ENCODE measurements around the gene TAPT1. TPM values are rescaled to one million over a fixed set of nuclear protein-coding genes. Genes with fewer than 3 reads are reported as not detected.
A peak's percentile ranks its signal among the peaks of the same experiment; 100 is the strongest.
"Not testable (repeated sequence)": the region's sequence is repeated elsewhere in the genome, so short reads cannot be mapped to it uniquely, and the experiment has no call there.

The TAPT1 gene
- 10 to 100 TPM; 22.3 to 79.0 (median 48.1) TPM for total RNA-seq

GRCh38 chr4:16225863-16226815 is at the start of gene TAPT1:
Gene TAPT1 (minus strand): TSS chr4:16226471. CDS start chr4:16226457, 14 bp downstream.
- ATAC-seq (ENCODE audit: low FRiP score in 2 of 2): peak; percentile 64 to 92
- no peaks in the 10 kb centered on the region for H3K9me3 ChIP-seq
- peaks cover 36 to 49% (median 39%) of the 10 kb centered on the region in 4 donors for H3K4me1 ChIP-seq
- DNase-seq: peak; percentile 85 to 97
- TF ChIP-seq EP300 (IDR thresholded peaks at IDR 0.05) (no peak), CTCF (IDR thresholded peaks at IDR 0.05) (no peak), POLR2A (IDR thresholded peaks at IDR 0.05) (peak in 3 of 4 donors; percentile 17 to 58 (median 32)), POLR2AphosphoS5 (IDR thresholded peaks at IDR 0.05) (peak; percentile 26 to 64)
- H3K36me3 ChIP-seq: no peaks in the 10 kb centered on the region
- no peaks in the 10 kb centered on the region for H3K27me3 ChIP-seq
- peak within 1 kb of the TSS; percentile 90 to 100 (median 94) for H3K27ac ChIP-seq
- H3K4me3 ChIP-seq: peak within 1 kb of the TSS; percentile 53 to 96 (median 90)
- 0 to 1% methylated on average over 6 to 30 of the region's 143 CpGs for WGBS, 2 donors

- DNase-seq (no peak), ATAC-seq (ENCODE audit: low FRiP score in 2 of 2) (no peak)
- H3K4me1 ChIP-seq: peaks cover 0 to 9% (median 0%) of the 10 kb centered on the region in 4 donors
- WGBS, 2 donors: 36 to 45% methylated on average over 4 of the region's 4 CpGs
- peaks cover 0 to under 1% (median 0%) of the 10 kb centered on the region in 4 donors for H3K9me3 ChIP-seq
- H3K36me3 ChIP-seq: no peaks in the 10 kb centered on the region
- H3K27ac ChIP-seq: no peak overlapping the region
- TF ChIP-seq EP300 (IDR thresholded peaks at IDR 0.05) (no peak), POLR2A (IDR thresholded peaks at IDR 0.05) (no peak), POLR2AphosphoS5 (IDR thresholded peaks at IDR 0.05) (no peak), CTCF (IDR thresholded peaks at IDR 0.05) (no peak)
- H3K4me3 ChIP-seq: no peak overlapping the region
- H3K27me3 ChIP-seq: no peaks in the 10 kb centered on the region
These were observed 45.1 kb upstream of the TAPT1 start for GRCh38 chr4:16271411-16271810.

GRCh38 chr4:16270454-16271328 is 44.4 kb upstream of the TAPT1 start:
- Histone ChIP-seq H3K9me3 (no peaks in the 10 kb centered on the region), H3K27me3 (no peaks in the 10 kb centered on the region), H3K4me3 (no peak overlapping the region), H3K4me1 (peaks cover 0 to 9% (median 0%) of the 10 kb centered on the region in 4 donors), H3K27ac (no peak overlapping the region), H3K36me3 (no peaks in the 10 kb centered on the region)
- TF ChIP-seq POLR2A (IDR thresholded peaks at IDR 0.05) (no peak), POLR2AphosphoS5 (IDR thresholded peaks at IDR 0.05) (no peak), EP300 (IDR thresholded peaks at IDR 0.05) (no peak), CTCF (IDR thresholded peaks at IDR 0.05) (no peak)
- ATAC-seq (ENCODE audit: low FRiP score in 2 of 2) (peak in 1 of 2 donors; percentile 72), DNase-seq (no peak)
- WGBS, 2 donors: 74 to 78% methylated on average over 6 of the region's 6 CpGs

GRCh38 chr4:16269742-16270453 is 43.6 kb upstream of the TAPT1 start:
- DNase-seq, H3K36me3 ChIP-seq, H3K4me1 ChIP-seq, H3K4me3 ChIP-seq, H3K27me3 ChIP-seq, H3K9me3 ChIP-seq, H3K27ac ChIP-seq: not testable (repeated sequence)
- ATAC-seq (ENCODE audit: low FRiP score in 2 of 2): peak in 1 of 2 donors; percentile 93
- 66 to 69% methylated on average over 4 of the region's 4 CpGs for WGBS, 2 donors

Data from upper lobe of left lung (tissue), 6 donors.